ENCODE data around the gene CCDC82. TPM values are rescaled to one million over a fixed set of nuclear protein-coding genes. Genes with fewer than 3 reads are reported as not detected.
A peak's percentile ranks its signal among the peaks of the same experiment; 100 is the strongest.

Gene CCDC82
- polyA plus RNA-seq, 1 of the 3 experiments (the other 2 are of a cell fraction) = 8.7 TPM

DNA sequence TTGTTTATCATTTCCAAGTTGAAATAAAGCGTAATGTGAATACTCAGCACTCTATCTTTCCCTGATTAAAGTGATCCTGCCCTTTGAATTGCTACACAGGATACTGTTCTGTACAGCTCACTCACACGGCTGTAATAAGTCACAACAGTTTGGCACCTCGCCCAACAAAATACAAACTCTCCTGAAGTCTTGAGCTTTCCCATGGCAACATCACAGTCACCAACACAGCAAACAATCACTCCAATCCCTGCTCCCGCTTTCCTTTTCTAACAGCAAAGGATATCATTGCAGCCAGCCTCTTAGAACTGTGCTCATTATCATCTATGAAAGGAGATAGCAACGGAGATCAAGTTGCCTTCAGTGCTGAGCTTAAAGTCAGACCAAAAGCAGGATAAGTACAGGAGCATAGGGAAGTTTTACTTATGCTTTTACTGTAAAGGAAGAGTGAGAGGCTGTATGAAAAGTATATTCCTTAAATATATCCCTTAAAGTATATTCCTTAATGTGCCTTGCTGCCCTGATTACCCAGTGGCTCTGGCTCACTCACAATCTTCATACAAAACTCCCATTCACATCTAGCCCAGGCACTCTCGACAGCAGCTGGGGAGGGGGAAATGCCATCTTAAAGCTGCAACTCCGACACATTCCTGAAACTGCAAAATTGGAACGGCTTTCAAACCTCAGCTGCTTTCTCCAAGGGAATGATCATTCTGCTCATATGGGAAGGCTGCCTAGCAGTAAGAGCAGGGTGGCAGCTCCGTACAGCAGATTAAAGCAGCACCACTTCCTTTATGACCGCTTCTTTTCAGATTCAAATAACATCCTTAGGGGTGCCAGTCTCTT is 82.6 kb downstream of the CCDC82 start:
- Histone ChIP-seq H3K9ac (peak overlapping the region; percentile 84), H3K27ac (ENCODE audit: low read depth in 2 of 2, low read length in 1 of 2) (peak overlapping the region; percentile 87 to 100), H3K4me1 (ENCODE audit: control insufficient read depth in 1 of 2, insufficient read depth in 2 of 2, low read depth in 1 of 2, low read length in 1 of 2) (peaks cover 15 to 82% of the 10 kb centered on the region in 2 experiments), H3K4me2 (peak overlapping the region; percentile 83), H3K27me3 (ENCODE audit: insufficient read depth) (no peaks in the 10 kb centered on the region), H2AFZ (ENCODE audit: low read depth) (no peak overlapping the region), H3K36me3 (replicated peaks in 1 of 2; ENCODE audit: control insufficient read depth in 1 of 2, insufficient read depth in 2 of 2, low read length in 1 of 2) (no peaks in the 10 kb centered on the region), H3F3A (replicated peaks; ENCODE audit: insufficient read depth) (peaks cover 81% of the 10 kb centered on the region), H4K20me1 (ENCODE audit: insufficient read depth) (no peaks in the 10 kb centered on the region), H3K9me3 (no peaks in the 10 kb centered on the region), H3K9me2 (no peaks in the 10 kb centered on the region), H3K79me2 (ENCODE audit: insufficient read depth) (peaks cover 76% of the 10 kb centered on the region), H3K4me3 (ENCODE audit: low read depth in 2 of 2, low read length in 1 of 2) (peak overlapping the region; percentile 28 to 54; a peak in 3 of 4 replicates)
- CTCF ChIA-PET = interaction anchor here (1.1 kb wide), 2 partner anchors 12 to 29 kb away, joined by 3 to 4 read pairs; no protein-coding TSS in a partner anchor
- 4% methylated on average over 10 of the region's 10 CpGs for WGBS (ENCODE audit: low lambda C conversion rate)
- TF ChIP-seq POLR2AphosphoS5 (IDR thresholded peaks at IDR 0.05; ENCODE audit: low read depth, low read length) (peak; percentile 32; the same call in 1 of the 2 replicates), EP300 (IDR thresholded peaks at IDR 0.05; ENCODE audit: borderline replicate concordance in 1 of 2, low read depth in 1 of 2, low read length in 1 of 2) (peak in 1 of 2 experiments; percentile 54; a peak in 1 of 4 replicates), FOSL2 (IDR thresholded peaks at IDR 0.05; ENCODE audit: borderline replicate concordance, low read depth) (peak; percentile 23; the same call in 1 of the 2 replicates), YY1 (IDR thresholded peaks at IDR 0.05; ENCODE audit: low read depth) (no peak), ELF1 (IDR thresholded peaks at IDR 0.05) (no peak), FOXM1 (IDR thresholded peaks at IDR 0.05; ENCODE audit: low read depth) (0 out of 2 replicates have a peak, but pooled peaks have one; percentile 39), TCF12 (IDR thresholded peaks at IDR 0.05) (peak; percentile 65), SIN3A (IDR thresholded peaks at IDR 0.05; ENCODE audit: borderline replicate concordance, low read depth, low read length) (0 out of 2 replicates have a peak, but pooled peaks have one; percentile 49), NFIC (IDR thresholded peaks at IDR 0.05; ENCODE audit: borderline replicate concordance) (peak; percentile 88), RFX5 (IDR thresholded peaks at IDR 0.05; ENCODE audit: low read length) (peak; percentile 96)
- TF ChIP-seq, protein P1, sequence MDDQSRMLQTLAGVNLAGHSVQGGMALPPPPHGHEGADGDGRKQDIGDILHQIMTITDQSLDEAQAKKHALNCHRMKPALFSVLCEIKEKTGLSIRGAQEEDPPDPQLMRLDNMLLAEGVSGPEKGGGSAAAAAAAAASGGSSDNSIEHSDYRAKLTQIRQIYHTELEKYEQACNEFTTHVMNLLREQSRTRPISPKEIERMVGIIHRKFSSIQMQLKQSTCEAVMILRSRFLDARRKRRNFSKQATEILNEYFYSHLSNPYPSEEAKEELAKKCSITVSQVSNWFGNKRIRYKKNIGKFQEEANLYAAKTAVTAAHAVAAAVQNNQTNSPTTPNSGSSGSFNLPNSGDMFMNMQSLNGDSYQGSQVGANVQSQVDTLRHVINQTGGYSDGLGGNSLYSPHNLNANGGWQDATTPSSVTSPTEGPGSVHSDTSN (IDR thresholded peaks at IDR 0.05) = peak; percentile 82
- TF ChIP-seq, protein P2, sequence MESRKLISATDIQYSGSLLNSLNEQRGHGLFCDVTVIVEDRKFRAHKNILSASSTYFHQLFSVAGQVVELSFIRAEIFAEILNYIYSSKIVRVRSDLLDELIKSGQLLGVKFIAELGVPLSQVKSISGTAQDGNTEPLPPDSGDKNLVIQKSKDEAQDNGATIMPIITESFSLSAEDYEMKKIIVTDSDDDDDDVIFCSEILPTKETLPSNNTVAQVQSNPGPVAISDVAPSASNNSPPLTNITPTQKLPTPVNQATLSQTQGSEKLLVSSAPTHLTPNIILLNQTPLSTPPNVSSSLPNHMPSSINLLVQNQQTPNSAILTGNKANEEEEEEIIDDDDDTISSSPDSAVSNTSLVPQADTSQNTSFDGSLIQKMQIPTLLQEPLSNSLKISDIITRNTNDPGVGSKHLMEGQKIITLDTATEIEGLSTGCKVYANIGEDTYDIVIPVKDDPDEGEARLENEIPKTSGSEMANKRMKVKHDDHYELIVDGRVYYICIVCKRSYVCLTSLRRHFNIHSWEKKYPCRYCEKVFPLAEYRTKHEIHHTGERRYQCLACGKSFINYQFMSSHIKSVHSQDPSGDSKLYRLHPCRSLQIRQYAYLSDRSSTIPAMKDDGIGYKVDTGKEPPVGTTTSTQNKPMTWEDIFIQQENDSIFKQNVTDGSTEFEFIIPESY (IDR thresholded peaks at IDR 0.05; ENCODE audit: borderline replicate concordance, low read depth) = no peak
- POLR2A ChIA-PET = no interaction called here
- DNase-seq = peak; percentile 30

DNA sequence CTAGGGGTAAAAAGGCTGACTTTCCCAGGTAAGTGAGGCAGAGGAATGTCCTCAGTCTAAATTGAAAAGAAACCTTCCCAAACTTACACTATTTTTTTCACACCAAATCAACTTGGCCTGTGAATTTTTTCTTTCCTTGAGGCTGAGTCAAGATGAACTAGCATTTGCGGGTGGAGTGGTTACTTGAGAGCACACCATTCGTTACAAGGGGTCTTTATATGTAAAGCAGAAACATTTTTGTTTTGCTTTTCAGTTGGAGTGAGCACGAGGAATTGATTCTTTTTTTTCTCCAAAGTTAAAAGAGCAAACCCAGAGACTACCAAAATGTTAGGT is 83.1 kb downstream of the CCDC82 start:
- Histone ChIP-seq H3K27ac (ENCODE audit: low read depth in 2 of 2, low read length in 1 of 2) (peak overlapping the region; percentile 87 to 100), H3K4me2 (peak overlapping the region; percentile 83), H3K4me3 (ENCODE audit: low read depth in 2 of 2, low read length in 1 of 2) (peak overlapping the region; percentile 28 to 47; a peak in 2 of 4 replicates), H3K9ac (peak overlapping the region; percentile 84), H3K79me2 (ENCODE audit: insufficient read depth) (peaks cover 77% of the 10 kb centered on the region), H2AFZ (ENCODE audit: low read depth) (no peak overlapping the region), H3K27me3 (ENCODE audit: insufficient read depth) (no peaks in the 10 kb centered on the region), H3K36me3 (replicated peaks in 1 of 2; ENCODE audit: control insufficient read depth in 1 of 2, insufficient read depth in 2 of 2, low read length in 1 of 2) (peaks cover 0 to 3% of the 10 kb centered on the region in 2 experiments), H4K20me1 (ENCODE audit: insufficient read depth) (no peaks in the 10 kb centered on the region), H3F3A (replicated peaks; ENCODE audit: insufficient read depth) (peaks cover 75% of the 10 kb centered on the region), H3K9me3 (no peaks in the 10 kb centered on the region), H3K4me1 (ENCODE audit: control insufficient read depth in 1 of 2, insufficient read depth in 2 of 2, low read depth in 1 of 2, low read length in 1 of 2) (peaks cover 15 to 81% of the 10 kb centered on the region in 2 experiments), H3K9me2 (no peaks in the 10 kb centered on the region)
- DNase-seq = no peak
- TF ChIP-seq ELF1 (IDR thresholded peaks at IDR 0.05) (no peak), MEF2A (IDR thresholded peaks at IDR 0.05; ENCODE audit: borderline replicate concordance, low read depth) (0 out of 2 replicates have a peak, but pooled peaks have one; percentile 9)
- TF ChIP-seq, protein P1 (IDR thresholded peaks at IDR 0.05) = no peak
- ChIA-PET POLR2A (no interaction called here), CTCF (interaction anchor here (1.1 kb wide), 1 partner anchor 12 kb away, joined by 3 read pairs; no protein-coding TSS in a partner anchor)
- WGBS (ENCODE audit: low lambda C conversion rate) = 21% methylated on average over 3 of the region's 3 CpGs
